GM21786 (cell line): ENCODE measurements around the gene MOGAT1.
"Not testable (repeated sequence)": the region's sequence is repeated elsewhere in the genome, so short reads cannot be mapped to it uniquely, and the experiment has no call there.

ENCODE experiments used
- ATAC-seq: cut with Tn5 transposase; IDR thresholded peaks from one replicate; pipeline ENCODE4 v1.9.1; 2021; ENCODE audit not compliant: unreplicated experiment

MOGAT1 gene

GRCh38 chr2:222738809-222739208 lies 67.4 kb downstream of the MOGAT1 start:
- no peak for ATAC-seq

DNA sequence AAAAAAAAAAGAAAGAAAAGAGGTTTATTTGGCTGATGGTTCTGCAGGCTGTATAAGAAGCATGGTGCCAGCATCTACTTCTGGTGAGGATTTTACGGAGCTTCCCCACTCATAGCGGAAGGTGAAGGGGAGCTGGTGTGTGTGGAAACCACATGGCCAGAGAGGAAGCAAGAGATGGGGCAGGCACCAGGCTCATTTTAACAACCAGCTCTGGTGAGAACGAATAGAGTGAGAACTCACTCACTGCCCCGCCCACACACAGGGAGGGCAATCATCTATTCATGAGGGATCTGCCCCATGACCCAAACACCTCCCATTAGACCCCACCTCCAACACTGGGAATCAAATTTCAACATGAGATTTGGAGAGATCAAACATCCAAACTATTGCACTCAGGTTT lies 68.5 kb downstream of the MOGAT1 start:
- no peak for ATAC-seq

- ATAC-seq: no peak
Measured at GRCh38 chr2:222743251-222743812, 71.9 kb downstream of the MOGAT1 start.

- ATAC-seq: no peak
Measured at GRCh38 chr2:222745836-222746559, 74.5 kb downstream of the MOGAT1 start.

DNA sequence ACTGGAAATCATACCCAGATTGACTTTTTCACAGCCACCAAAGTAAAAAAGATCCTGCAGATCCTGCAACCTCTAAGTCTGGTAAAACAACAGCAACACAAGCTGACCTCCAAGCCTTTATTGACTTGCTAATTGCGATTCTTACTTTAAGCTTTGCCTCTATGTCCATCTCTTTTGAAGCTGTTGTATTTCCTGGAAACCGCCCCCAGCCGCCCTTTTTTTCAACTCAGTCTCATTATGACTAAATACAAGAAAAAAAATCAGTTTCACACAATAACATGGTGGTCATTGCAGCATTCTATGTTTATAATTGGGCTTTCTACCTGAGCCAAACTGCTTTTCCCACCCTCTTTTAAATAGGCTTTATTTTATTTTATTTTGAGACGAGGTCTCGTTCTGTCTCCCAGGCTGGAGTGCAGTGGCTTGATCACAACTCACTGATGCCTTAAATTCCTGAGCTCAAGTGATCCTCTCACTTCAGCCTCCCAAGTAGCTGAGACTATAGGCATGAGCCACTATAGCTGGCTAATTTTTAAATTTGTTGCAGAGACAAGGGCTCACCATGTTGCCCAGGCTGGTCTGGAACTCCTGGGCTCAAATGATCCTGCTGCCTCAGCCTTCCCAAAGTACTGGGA lies 76.2 kb downstream of the MOGAT1 start:
- ATAC-seq: peak; percentile 83

- no peak for ATAC-seq
Measured at GRCh38 chr2:222750533-222750932, 79.1 kb downstream of the MOGAT1 start.

DNA sequence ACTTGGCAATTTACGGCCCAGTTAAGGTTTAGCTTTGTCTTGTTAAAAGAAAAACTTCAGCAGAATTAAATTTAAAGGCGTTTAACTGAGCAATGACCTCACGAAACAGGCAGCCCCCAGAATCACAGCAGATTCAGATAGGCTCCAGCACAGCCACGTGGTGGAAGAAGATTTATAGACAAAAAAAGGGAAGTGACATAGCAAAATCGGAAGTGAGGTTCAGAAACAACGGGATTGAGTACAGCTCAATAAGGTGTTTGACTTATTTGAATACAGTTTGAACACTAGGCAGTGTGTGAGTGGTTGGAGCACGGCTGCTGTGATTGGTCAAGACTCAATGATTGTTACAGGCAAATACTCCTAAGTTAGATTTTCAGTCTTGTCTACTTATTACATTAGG lies 79.8 kb downstream of the MOGAT1 start:
- no peak for ATAC-seq

DNA sequence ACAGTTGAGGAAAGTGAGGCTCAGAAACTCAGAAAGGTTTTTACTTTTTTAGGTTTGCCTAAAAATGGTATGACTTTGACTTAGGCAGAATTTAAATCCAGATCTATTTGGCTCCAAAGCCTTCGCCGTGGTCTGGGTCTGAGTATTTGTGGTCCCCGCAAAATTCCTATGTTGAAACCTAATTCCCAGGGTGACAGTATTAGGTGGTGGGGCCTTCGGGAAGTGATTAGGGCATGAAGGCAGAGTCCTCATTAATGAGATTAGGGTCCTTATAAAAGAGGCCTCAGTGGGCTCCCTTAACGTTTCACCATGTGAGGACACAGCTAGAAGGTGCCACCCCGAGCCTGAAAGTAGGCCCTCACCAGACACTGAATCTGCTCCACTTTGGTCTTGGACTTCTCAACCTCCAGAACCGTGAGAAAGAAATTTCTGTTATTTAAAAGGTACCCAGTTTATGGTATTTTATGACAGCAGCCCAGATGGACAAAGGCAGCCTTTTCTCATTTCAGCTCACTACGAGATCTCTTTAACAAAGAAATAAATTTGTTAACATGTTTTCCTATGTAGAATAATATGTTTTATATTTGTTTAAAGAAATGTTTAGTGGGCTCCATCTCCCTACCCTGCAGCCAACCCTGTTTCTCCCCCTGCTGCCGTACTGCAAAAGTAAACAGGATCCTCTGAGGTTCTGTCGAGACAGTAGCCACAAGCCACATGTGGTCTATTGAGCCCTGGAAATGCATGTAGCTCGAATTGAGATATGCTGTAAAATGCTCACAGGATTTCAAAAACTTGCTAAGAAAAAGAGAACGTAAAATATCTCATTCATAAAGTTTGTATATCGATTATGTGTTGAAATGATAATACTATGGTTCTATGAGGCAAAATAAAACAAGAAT lies 80.6 kb downstream of the MOGAT1 start:
- ATAC-seq: no peak

GRCh38 chr2:222752746-222753145 lies 81.3 kb downstream of the MOGAT1 start:
- ATAC-seq: no peak

DNA sequence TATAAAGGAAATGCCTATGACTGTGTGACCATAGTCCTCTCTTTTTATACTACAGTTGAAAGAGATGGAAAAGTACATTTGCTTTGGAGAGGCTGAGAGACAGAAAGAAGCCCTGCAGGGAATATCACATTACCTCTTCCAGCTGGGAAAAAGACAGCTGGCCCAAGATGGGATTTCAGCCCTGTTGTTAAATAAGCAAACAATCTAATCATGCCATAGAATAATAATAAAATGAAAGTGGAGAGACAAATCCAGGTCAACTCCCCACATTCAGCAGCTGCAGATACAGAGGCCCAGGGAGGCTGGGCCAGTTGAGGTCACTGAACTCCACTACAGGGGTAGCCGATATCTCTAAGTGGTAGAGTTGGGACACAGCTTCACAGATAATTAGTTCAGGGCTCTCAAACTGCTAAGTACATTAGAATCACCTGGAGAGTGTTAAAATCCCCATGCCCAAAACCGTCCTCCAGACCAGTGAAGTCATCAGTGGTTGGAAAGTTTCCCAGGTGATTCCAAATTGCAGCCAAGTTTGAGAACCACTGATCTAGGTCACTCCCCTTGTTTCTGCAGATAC lies 81.9 kb downstream of the MOGAT1 start:
- no peak for ATAC-seq

GRCh38 chr2:222754324-222754930 lies 83.0 kb downstream of the MOGAT1 start:
- ATAC-seq: no peak

DNA sequence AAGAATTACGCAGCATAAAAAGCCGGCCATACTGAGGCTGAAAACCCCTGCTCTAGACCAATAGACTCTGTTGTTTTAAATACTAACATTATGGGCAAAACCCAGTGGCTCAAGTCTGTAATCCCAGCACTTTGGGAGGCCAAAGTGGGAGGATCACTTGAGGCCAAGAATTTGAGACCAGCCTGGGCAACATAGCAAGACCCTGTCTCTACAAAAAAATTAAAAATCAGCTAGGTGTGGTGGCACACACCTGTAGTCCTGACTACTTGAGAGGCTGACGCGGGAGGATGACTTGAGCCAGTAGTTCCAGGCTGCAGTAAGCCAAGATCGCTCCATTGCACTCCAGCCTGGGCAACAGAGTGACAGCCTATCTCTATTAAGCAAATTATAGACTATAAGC lies 84.1 kb downstream of the MOGAT1 start:
- ATAC-seq: not testable (repeated sequence)

- ATAC-seq: no peak
Measured at GRCh38 chr2:222756362-222756831, 84.9 kb downstream of the MOGAT1 start.

DNA sequence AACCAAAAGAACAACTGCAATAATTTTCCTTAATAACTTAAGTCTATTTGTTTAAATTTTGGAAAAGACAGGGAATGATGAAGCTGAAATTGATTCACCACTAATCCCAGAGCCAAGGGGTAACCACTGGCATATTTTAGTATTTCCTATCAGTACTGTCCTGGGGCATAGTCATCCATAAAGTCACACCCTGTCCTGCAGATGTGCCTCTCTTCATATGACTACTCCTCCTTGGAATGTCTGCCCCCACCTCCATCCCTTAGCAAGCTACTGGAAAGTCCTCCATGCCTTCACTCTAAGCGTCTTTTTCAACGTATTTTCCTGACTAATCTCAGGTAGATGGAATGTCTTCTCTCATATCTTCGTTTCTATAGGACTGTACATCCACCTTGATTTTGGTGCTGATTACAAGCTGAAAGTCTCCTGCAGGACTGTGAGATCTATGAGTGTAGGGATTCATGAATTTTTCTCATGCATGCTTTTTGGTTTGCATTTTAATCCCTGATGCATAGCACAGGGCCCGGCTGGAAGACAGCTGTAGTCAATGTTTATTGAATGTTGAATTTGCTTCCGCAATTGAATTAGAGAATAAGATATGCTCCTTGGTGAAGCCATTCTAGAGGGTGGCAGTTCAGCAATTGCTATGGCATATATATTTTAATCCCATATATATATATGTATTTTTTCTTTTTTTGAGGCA lies 85.6 kb downstream of the MOGAT1 start:
- ATAC-seq: no peak
